Measurements from ENCODE around the gene SCT. TPM values are rescaled to one million over a fixed set of nuclear protein-coding genes. Genes with fewer than 3 reads are reported as not detected.

The SCT gene
- total and polyA plus RNA-seq, 2 donors (not counting 3 experiments of a cell fraction or from before 2014, with no cell fraction given), result not detected

DNA sequence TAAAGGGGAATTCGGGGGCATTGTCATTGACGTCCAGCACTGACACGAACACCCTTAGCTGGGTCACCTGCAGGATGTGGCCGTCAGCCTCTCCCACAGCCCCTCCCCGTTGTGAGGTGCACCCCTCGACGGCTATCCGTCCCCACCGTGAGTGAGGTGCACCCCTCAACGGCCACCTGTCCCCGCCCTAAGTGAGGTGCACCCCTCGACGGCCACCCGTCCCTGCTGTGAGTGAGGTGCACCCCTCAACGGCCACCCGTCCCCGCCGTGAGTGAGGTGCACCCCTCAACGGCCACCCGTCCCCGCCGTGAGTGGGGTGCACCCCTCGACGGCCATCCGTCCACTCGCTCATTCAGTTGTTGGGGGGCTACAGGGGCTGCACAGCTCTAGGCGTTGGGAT is 5.1 kb downstream of the SCT start:
- Histone ChIP-seq H4K20me1 (replicated peaks; ENCODE audit: control insufficient read depth, extremely low read depth, insufficient read depth, low read length) (no peaks in the 10 kb centered on the region), H2AFZ (ENCODE audit: low read depth, low read length) (no peak overlapping the region), H3K9me3 (replicated peaks; ENCODE audit: control insufficient read depth, insufficient read depth, low read length) (no peaks in the 10 kb centered on the region), H3K9ac (replicated peaks; ENCODE audit: extremely low read depth, insufficient read depth, low read length) (no peak overlapping the region), H3K9me1 (replicated peaks; ENCODE audit: control insufficient read depth, extremely low read depth, insufficient read depth, low read length) (no peaks in the 10 kb centered on the region), H3K4me2 (ENCODE audit: insufficient read depth, low read length) (no peak overlapping the region), H3K79me2 (ENCODE audit: control insufficient read depth, insufficient read depth, low read length) (no peaks in the 10 kb centered on the region), H3K36me3 (ENCODE audit: control insufficient read depth in 2 of 2, extremely low read depth in 1 of 2, insufficient read depth in 2 of 2, low read length in 2 of 2) (no peaks in the 10 kb centered on the region), H3K27ac (ENCODE audit: insufficient read depth, low read depth, low read length) (no peak overlapping the region), H3K27me3 (ENCODE audit: control insufficient read depth in 2 of 2, insufficient read depth in 2 of 2, low read length in 2 of 2) (peaks cover 2 to 12% of the 10 kb centered on the region in 2 experiments), H3K4me3 (replicated peaks in 1 of 3; ENCODE audit: insufficient read depth in 1 of 3, low read depth in 1 of 3, low read length in 3 of 3) (no peak overlapping the region), H3K4me1 (ENCODE audit: control insufficient read depth, extremely low read depth, insufficient read depth, low read length) (no peaks in the 10 kb centered on the region)
- no TSS peak for BruUV-seq (replicated peaks)
- no peak for TF ChIP-seq POLR2A (IDR thresholded peaks at IDR 0.05; ENCODE audit: low read depth, low read length)
- TF ChIP-seq, protein P1, sequence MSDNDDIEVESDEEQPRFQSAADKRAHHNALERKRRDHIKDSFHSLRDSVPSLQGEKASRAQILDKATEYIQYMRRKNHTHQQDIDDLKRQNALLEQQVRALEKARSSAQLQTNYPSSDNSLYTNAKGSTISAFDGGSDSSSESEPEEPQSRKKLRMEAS (IDR thresholded peaks at IDR 0.05; ENCODE audit: insufficient read depth, insufficient read length), result no peak
- TF ChIP-seq FOS (IDR thresholded peaks at IDR 0.05; ENCODE audit: borderline replicate concordance, insufficient read depth, low read length), result no peak
- no peak for TF ChIP-seq GATA2 (IDR thresholded peaks at IDR 0.05; ENCODE audit: insufficient read depth, insufficient read length, low read depth, low read length)
- TF ChIP-seq, protein P2, sequence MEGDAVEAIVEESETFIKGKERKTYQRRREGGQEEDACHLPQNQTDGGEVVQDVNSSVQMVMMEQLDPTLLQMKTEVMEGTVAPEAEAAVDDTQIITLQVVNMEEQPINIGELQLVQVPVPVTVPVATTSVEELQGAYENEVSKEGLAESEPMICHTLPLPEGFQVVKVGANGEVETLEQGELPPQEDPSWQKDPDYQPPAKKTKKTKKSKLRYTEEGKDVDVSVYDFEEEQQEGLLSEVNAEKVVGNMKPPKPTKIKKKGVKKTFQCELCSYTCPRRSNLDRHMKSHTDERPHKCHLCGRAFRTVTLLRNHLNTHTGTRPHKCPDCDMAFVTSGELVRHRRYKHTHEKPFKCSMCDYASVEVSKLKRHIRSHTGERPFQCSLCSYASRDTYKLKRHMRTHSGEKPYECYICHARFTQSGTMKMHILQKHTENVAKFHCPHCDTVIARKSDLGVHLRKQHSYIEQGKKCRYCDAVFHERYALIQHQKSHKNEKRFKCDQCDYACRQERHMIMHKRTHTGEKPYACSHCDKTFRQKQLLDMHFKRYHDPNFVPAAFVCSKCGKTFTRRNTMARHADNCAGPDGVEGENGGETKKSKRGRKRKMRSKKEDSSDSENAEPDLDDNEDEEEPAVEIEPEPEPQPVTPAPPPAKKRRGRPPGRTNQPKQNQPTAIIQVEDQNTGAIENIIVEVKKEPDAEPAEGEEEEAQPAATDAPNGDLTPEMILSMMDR (IDR thresholded peaks at IDR 0.05; ENCODE audit: extremely low read depth in 1 of 2, insufficient read depth in 1 of 2, low read depth in 1 of 2, low read length in 2 of 2), result no peak
- no peak for TF ChIP-seq JUN (IDR thresholded peaks at IDR 0.05; ENCODE audit: borderline replicate concordance, insufficient read depth, insufficient read length, low read depth)
- TF ChIP-seq MYC (IDR thresholded peaks at IDR 0.05; ENCODE audit: low read depth, low read length), result no peak
- no peak for TF ChIP-seq POLR2AphosphoS5 (IDR thresholded peaks at IDR 0.05; ENCODE audit: insufficient read depth, low read depth, low read length)
- no peak for TF ChIP-seq EZH2 (IDR thresholded peaks at IDR 0.05; ENCODE audit: borderline replicate concordance, low read depth, low read length, severe bottlenecking)
- CTCF ChIA-PET, result no interaction called here
- POLR2A ChIA-PET, result no interaction called here
- intact Hi-C loops (cut with micrococcal nuclease), result no loop called here
- no peak for DNase-seq (ENCODE audit: low read depth, low spot score)
- dilution Hi-C loops (cut with MboI; ENCODE audit: extremely low pct_ligation_motif_present, low sequenced_read_pairs), result no loop called here
- FAIRE-seq, result no peak

Data from endothelial cell of umbilical vein (primary cell).